SW480 (cell line): ENCODE measurements around the gene ARHGEF3.
A peak's percentile ranks its signal among the peaks of the same experiment; 100 is the strongest.

Source experiments
- DNase-seq: peaks from one replicate; pipeline ENCODE4 v3.0.0-alpha.2; 2016; ENCODE audit warnings: low spot score

Gene ARHGEF3

GRCh38 chr3:56823421-56823926, 21.7 kb upstream of the ARHGEF3 start:
- DNase-seq, result no peak

DNA sequence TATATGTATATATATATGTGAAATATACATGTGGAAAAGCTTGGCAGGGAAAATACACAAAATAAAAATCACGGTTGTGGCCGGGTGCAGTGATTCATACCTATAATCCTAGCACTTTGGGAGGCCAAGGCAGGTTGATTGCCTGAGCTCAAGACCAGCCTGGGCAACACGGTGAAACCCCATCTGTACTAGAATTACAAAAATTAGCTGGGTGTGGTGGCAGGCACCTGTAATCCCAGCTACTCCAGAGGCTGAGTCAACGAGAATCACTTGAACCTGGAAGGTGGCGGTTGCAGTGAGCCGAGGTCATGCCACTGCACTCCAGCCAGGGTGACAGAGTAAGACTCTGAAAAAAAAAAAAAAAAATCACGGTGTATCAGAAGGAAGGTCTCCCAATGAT, 20.8 kb upstream of the ARHGEF3 start:
- no peak for DNase-seq

DNA sequence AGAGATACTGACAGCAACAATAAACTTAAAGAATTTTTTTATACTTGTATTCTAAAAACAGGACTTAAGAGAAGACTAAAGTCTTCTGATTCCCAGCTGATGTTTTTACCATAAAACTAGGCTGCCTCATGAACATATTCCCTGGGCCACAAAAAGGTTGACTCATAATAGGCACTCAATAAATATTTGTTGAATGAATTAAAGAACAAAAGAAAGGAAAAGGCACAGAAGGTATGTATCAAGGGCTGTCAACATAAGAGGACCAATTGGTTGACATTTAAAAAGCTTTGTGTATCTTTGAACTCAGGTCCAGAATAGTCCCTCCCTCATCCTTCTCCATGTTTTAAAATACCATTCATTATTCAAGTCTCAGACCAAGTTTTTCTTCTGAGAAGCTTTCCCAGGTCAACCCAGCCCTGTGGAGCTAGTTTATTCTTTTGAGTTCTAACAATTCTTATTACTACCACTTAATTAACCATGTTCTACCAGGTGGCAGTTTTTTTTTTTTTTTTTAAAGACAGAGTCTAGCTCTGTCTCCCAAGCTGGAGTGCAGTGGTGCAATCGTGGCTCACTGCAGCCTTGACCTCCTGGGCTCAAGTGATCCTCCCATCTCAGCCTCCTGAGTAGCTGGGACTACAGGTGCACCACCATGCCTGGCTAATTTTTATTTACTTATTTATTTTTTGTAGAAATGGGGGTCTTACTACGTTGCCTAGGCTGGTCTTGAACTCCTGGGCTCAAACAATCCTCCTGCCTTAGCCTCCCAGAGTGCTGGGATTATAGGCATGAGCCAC, 17.5 kb upstream of the ARHGEF3 start:
- DNase-seq, result no peak

DNA sequence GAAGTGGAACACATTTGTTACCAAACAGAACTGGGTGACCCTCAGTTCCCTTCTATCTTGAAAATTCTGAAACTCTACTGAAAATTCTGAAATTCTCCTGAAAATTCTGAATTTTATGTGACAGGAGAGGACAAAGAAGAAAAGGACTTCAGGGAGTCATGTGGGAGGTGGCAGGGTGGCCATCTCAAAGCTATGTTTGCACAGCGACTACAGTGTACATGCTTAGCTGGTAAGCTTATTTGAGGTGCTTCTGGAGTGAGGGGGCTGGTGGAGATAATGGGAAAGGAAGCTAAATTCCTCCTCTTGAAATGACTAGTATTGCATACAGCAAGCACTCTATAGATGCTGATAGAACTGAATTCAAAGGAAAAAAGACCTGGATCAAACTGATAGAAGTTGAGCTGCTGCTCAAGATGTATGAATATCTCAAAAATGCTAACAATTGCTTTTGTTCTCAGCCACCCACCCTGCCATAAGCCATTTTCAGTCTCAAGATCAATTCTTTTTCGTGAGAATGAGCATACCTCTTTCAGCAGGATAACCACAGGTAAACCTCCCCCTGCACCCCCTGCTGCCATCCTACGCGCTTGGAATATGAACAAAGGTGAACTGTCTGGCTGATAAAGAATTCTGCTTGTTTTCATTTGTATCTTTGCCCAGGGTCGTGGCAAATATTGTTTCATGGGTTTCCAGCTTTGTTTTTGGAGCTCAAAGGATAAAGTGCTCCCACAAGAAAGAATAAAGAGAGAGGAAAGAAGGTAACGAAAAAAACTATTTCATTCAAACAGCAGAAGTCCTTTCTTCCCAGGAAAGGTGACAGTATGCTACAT, 16.6 kb upstream of the ARHGEF3 start:
- DNase-seq, result no peak

- DNase-seq, result no peak
Observed at GRCh38 chr3:56817646-56818045, 15.9 kb upstream of the ARHGEF3 start.

DNA sequence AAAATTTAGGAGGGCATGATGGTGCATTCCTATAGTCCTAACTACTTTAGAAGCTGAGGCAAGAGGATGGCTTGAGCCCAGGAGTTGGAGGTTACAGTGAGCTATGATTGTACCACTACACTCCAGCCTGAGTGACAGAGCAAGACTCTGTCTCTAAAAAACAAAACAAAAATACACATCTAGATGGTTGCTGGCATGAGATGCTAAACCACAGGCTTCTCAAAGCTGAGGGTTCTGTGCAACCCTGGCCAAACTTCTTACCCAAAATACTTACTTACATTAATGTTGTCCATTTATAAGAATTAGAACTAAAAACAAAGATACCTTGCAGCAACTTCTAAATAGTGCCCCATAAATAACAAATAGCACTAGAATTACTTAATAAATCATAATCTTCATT, 14.3 kb upstream of the ARHGEF3 start:
- no peak for DNase-seq

DNA sequence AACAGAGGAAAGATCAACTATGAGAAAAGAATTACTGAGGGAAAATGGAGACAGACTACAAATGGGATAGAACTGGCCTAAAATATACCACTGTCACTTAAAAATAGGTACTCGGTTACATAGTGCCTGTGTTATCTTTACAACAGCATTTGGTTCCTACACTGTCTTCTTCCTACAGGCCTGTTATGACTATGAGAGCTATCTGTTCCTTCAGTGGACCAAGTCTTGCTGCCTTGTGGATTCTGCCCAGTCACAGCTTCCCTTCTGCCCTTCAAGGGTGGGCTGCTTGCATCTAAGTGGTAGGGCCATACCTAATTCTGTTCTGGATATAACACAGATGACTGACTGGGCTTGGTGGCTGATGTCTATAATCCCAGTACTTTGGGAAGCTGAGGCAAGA, 13.8 kb upstream of the ARHGEF3 start:
- no peak for DNase-seq

DNA sequence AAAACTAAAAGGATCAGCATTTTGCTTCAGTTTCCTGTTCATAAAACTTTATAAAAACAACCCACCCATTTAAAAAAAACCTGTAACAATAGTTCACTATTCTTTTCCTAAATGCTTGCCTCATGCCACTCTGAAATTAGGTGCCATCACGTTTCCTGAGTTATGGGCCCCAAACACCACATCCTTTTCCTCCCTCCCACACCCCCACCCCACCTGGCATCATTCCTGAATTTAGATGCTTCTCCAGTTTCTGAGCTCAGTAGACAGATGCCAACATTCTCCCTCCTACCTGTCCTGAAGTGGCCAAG, 11.9 kb upstream of the ARHGEF3 start:
- no peak for DNase-seq

DNA sequence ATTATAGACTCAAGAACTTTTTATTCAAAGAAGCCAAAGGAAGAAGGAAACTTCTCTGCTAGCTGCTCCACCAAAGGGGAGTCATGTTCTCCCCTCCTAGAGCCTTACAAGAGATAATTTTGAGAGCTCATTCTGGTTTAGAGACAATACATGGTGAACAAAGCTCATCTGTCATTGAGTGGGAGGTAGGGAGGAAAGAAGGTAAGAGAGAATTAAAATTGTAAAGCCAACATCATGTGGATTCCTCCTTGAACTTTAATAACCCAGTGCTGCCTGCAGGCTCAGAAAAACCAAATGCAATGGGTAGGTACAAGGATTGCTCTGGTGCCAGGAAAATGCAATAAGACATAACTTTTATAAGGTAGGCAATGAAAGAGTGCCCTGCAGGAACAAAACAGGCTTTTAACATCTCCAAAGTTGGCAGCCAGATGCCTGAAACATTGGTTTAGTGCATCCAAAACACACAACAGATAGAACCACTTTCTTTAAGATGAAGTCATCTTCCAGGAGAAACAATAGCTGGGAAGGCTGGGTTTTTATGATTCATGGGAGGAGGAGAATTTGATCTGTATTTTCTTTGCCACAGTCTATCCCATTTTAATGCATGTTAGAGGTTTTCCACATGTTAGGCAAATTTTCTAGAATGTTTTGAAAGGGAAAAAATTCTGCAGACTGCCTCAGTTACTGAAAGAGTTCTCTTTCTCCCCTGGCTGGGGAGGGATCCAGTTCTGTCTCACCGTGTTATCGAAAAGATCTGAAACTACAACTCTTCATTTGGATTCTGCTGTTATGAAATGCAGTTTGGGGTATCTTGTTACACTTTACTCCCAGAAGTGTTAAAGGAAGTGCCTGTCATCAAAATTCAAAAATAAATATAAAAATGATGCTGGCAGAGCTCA, 11.3 kb upstream of the ARHGEF3 start:
- DNase-seq, result no peak

DNA sequence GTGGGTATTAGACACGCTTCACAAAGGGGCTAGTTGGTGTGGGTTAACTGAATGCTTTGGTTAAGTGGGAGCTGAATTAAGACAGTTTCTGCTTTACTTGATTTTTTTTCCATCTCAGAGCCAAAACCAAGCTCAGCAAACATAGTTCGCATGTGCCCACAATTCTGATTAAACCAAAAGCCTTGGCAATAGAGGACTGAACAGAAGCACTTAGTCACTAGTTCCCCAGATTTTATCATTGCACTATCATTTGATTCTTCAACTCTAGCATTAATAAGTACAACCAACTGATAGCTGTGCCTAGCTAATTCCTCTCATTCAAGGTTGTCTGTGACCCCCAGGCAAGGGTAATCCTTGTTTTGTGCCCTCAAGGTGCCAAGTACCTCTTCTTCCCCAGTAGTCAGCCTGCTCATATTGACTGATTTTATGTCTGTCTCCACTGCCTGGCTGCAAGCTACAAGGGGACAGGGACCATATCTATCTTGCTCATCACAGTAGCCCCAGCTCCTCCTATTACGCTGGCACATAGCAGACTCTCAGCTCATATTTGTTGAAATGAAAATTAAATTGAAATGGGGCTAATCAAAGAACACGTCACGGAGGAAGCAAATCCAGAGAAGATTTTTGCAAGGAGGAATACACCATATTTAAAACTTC, 9.9 kb upstream of the ARHGEF3 start:
- DNase-seq, result no peak

DNA sequence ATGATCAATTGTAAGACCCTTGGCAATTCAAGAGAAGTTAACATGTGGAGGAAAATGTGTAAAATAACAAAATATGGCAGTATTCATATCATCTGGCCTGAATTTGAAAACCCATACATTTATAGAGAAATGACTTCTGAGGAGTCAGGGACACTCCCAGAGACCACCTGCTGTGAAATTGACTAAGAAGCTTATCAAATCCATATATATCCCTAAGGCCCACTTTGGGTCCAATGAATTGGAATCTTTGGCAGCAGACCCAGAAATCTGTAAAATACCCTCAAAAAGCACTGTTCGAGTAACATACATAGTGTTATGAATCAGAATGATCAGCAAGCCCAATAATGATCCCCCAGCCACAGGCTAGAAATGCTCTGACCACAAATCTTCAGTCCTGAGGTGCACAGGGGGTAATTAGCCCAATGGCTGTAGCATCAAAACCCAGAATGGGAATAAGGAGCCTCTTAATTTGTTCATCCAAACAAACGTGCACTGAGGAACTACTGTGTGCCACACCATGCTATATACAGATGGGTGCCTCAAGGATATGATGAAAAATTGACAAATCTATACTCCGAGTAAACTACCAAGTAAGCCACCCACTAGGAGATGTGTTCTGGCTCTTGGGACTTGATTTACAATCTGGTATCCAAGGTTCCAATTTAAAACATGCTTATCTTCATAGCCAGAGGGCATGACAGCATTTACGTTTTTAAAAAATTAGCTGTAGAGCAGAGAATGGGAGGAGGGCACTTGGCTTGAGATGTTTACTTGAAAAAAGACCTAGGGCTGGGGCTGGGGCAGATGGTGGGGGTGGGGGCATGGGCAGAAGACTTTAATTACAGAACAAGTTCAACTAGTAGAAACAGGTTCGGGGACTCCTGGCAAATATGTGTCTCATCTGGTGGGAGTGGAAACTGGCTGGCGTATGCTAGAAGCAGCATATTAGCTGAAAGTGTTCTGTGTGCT, 9.1 kb upstream of the ARHGEF3 start:
- DNase-seq, result no peak

DNA sequence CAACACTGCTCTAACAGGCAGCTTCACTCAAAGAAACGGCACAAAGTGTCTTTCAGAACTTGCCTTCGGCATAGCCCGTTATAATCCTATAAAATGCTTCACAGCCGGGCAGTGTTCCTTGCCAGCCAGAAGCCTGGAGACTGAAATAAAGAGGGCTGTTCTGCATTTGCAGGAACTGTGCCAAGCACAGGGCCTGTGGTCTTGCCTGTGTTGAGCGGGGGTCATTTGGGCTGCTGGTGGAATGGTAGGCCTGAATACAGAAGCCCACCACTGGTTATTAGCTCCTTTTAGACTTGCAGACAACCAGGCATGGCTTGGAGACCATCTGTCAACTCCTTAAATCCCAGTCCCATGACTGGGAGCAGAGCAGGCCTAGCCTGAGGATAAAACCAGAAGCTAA, 4.7 kb upstream of the ARHGEF3 start:
- no peak for DNase-seq

DNA sequence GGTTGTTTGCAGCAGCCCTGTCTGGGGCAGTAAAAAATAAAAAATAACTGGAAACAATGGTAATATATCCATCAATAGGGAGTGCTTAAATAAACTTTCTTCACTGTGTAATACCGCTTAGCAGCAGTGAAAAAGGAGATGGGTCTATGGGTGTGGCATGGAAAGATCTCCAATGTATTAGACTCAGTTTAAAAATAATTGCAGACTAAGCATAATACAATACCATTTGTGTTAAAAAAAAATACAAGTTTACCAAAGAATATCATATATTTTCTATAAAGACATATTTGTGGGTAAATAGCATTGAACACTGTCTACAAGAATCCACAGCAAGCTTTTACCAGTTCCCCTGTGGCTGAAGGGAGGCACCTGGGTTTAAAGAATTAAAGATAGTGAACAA, 1.0 kb upstream of the ARHGEF3 start:
- DNase-seq, result no peak

DNA sequence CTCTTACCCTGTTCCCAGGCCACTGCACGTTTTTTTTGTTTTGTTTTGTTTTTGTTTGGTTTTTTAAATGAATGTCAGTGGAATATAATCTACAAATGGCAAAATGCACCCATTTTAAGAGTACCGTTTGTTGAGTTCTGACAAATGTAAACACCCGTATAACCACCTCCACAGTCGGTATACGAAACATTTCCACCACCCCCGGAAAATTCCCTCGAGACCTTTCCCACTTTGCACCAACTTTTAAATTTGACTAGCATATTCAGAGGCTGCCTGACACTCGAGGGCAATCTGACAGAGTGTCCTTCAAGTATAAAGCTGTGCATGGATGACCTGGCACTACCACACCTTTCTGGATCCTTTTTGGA, 613 bp upstream of the ARHGEF3 start:
- no peak for DNase-seq

DNA sequence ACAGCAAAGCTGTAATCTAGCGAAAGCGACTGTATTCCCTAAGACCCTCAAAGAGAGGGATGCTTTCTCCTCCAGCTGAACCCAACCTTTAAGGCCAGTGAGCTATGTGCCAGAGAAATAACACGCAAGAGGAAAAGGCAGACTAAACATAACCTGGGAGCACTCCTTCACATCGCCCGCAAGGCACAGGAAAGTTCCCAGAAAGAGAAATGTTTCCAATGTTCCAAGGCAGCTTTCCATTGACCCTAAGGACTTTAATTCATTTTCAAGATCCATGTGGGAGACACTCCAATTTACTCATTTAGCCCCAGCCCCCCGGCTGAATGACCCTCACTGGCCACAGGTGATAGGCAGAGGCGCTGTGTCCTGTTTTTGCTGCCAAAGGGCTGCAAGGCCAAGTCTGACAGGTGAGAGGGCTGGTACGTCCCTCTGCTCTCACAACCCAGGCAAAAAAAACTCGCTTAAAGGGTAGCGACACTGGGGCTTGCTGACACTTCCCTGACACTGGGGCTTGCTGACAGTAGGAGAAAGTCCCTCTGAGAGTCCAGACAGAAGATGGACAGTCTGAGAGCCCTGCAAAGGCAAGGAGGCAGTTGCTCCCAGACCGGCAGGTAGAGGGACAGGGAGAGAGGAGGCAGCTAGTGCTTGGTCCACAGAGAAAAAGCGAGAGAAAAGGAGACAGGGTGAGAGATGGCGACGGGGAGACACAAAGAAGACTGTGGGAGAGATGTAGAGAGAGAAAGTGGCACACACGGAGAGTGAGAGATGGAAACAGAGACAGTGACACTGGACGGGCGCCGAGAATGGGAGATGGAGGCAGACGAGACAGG, 702 bp downstream of the ARHGEF3 start:
- DNase-seq, result no peak

- DNase-seq, result peak; percentile 75
Observed at GRCh38 chr3:56800130-56800831, 1.5 kb downstream of the ARHGEF3 start.

DNA sequence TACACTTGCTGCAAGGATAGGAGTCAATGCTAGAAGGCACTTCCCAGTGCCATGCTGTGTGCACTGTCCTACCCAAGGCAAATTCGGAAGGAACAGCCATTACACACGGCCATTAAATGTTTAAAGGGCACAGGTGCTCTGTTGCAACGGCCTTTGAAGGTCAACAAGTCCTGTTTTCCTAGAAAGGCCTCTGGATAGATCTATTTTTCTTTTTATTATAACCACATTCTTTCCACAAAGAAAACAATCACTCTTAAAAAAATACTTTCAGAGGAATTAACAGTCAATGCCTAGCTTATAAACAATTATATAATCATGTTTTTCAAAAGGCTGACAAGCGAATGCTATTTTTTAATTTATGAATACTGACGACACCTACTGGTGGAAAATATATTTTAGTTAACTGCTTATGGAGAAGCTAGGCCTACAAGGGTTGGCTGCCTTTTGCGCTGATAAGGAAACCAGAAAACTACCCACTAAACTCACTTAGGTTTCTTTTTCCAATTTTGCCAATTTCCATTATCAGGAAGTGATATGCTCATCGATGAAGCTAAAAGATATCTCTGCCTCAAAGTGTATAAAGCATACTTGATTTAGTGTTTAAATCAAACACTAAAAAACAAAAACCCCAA, 2.4 kb downstream of the ARHGEF3 start:
- peak; percentile 60 for DNase-seq

DNA sequence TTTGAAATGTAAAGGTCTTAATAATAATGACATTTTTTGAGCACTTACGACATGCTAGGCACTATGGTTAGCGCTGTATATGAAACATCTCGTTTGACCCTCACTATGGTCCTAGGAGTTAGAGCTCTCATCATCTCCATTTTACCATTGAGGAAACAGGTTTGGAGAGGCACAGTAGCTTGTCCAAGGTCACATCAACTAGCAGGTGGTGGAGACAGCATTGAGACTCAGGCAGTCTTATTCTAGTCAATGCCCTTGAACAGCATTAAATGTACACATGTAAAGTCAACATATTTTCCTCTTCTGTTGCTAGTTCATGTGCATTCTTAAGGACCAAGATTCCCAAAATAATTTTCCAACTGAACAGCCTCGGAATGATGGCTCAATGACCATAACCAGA, 4.8 kb downstream of the ARHGEF3 start:
- DNase-seq, result no peak

- DNase-seq, result no peak
Observed at GRCh38 chr3:56796202-56796601, 5.5 kb downstream of the ARHGEF3 start.
